T-helper 2 cell (primary cell): Measurements from ENCODE around the gene MTPN.

Experiments used
- DNase-seq, 5 experiments: peaks; one replicate each; pipeline versions ENCODE4 v3.0.0 to v3.0.0-alpha.2; 2012 to 2022

MTPN gene

GRCh38 chr7:135884495-135885232 lies 92.5 kb downstream of the MTPN start:
- no peak for DNase-seq

GRCh38 chr7:135879233-135879632 lies 97.9 kb downstream of the MTPN start:
- DNase-seq, result no peak

- DNase-seq, result no peak
These were observed 98.9 kb downstream of the MTPN start for GRCh38 chr7:135878284-135878683.

GRCh38 chr7:135877805-135878204 lies 99.4 kb downstream of the MTPN start:
- DNase-seq, result no peak
